ENCODE measurements around the gene IL1RAP.

GRCh38 chr3:190467922-190468321, 46.0 kb upstream of the IL1RAP start:
- no peak for TF ChIP-seq CTCF (conservative IDR thresholded peaks at IDR 0.05)
- no peak for TF ChIP-seq ZFX (IDR thresholded peaks at IDR 0.05)

Measured in C4-2B (cell line).